ENCODE measurements around the gene SAMD4B. TPM values are rescaled to one million over a fixed set of nuclear protein-coding genes. Genes with fewer than 3 reads are reported as not detected.

The SAMD4B gene
- total and polyA plus RNA-seq, 2 experiments from 2014 or later = 104 to 172 TPM

- H3K27ac ChIP-seq (ENCODE audit: low read depth) = no peak overlapping the region
- no peak for ATAC-seq
- no peaks in the 10 kb centered on the region for H4K20me1 ChIP-seq (replicated peaks; ENCODE audit: insufficient read depth)
- H3K79me2 ChIP-seq (replicated peaks; ENCODE audit: insufficient read depth) = no peaks in the 10 kb centered on the region
- H3K27me3 ChIP-seq (ENCODE audit: insufficient read depth) = no peaks in the 10 kb centered on the region
- Mint-ChIP-seq H3K9me3 (no peaks in the 10 kb centered on the region), H3K4me1 (peaks cover 13% of the 10 kb centered on the region), H3K27ac (no peak overlapping the region), H3K36me3 (ENCODE audit: low read depth) (no peaks in the 10 kb centered on the region), H3K4me3 (no peak overlapping the region), H3K27me3 (ENCODE audit: insufficient read depth, low read depth, poor library complexity) (peaks cover 19% of the 10 kb centered on the region)
- no peak overlapping the region for H3K4me2 ChIP-seq
- peaks cover 11% of the 10 kb centered on the region for H3K4me1 ChIP-seq (ENCODE audit: insufficient read depth)
- no peaks in the 10 kb centered on the region for H3K9me2 ChIP-seq (ENCODE audit: insufficient read depth)
- DNase-seq (ENCODE audit: low spot score) = no peak
- no peaks in the 10 kb centered on the region for H3K36me3 ChIP-seq (ENCODE audit: insufficient read depth)
- H2AFZ ChIP-seq = no peak overlapping the region
- no peaks in the 10 kb centered on the region for H3F3A ChIP-seq (replicated peaks; ENCODE audit: low read depth)
- TF ChIP-seq REST (IDR thresholded peaks at IDR 0.05; ENCODE audit: unreplicated experiment) (no peak), NANOG (IDR thresholded peaks at IDR 0.05; ENCODE audit: borderline replicate concordance) (no peak), EZH2phosphoT487 (IDR thresholded peaks at IDR 0.05; ENCODE audit: unreplicated experiment) (no peak), STAT1 (IDR thresholded peaks at IDR 0.05; ENCODE audit: unreplicated experiment) (no peak), JUNB (IDR thresholded peaks at IDR 0.05; ENCODE audit: unreplicated experiment) (no peak), ZNF114 (CRISPR knock-in tag; IDR thresholded peaks at IDR 0.05) (no peak), CREB1 (CRISPR knock-in tag; IDR thresholded peaks at IDR 0.05; ENCODE audit: low read depth) (no peak), ZNF331 (CRISPR knock-in tag; IDR thresholded peaks at IDR 0.05; ENCODE audit: low read depth) (no peak), EZH2 (IDR thresholded peaks at IDR 0.05; ENCODE audit: low read depth, unreplicated experiment) (no peak), POLR2AphosphoS5 (IDR thresholded peaks at IDR 0.05; ENCODE audit: low read depth) (no peak)
- TF ChIP-seq, protein P1, sequence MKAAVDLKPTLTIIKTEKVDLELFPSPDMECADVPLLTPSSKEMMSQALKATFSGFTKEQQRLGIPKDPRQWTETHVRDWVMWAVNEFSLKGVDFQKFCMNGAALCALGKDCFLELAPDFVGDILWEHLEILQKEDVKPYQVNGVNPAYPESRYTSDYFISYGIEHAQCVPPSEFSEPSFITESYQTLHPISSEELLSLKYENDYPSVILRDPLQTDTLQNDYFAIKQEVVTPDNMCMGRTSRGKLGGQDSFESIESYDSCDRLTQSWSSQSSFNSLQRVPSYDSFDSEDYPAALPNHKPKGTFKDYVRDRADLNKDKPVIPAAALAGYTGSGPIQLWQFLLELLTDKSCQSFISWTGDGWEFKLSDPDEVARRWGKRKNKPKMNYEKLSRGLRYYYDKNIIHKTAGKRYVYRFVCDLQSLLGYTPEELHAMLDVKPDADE (IDR thresholded peaks at IDR 0.05) = no peak
- TF ChIP-seq, protein P2, sequence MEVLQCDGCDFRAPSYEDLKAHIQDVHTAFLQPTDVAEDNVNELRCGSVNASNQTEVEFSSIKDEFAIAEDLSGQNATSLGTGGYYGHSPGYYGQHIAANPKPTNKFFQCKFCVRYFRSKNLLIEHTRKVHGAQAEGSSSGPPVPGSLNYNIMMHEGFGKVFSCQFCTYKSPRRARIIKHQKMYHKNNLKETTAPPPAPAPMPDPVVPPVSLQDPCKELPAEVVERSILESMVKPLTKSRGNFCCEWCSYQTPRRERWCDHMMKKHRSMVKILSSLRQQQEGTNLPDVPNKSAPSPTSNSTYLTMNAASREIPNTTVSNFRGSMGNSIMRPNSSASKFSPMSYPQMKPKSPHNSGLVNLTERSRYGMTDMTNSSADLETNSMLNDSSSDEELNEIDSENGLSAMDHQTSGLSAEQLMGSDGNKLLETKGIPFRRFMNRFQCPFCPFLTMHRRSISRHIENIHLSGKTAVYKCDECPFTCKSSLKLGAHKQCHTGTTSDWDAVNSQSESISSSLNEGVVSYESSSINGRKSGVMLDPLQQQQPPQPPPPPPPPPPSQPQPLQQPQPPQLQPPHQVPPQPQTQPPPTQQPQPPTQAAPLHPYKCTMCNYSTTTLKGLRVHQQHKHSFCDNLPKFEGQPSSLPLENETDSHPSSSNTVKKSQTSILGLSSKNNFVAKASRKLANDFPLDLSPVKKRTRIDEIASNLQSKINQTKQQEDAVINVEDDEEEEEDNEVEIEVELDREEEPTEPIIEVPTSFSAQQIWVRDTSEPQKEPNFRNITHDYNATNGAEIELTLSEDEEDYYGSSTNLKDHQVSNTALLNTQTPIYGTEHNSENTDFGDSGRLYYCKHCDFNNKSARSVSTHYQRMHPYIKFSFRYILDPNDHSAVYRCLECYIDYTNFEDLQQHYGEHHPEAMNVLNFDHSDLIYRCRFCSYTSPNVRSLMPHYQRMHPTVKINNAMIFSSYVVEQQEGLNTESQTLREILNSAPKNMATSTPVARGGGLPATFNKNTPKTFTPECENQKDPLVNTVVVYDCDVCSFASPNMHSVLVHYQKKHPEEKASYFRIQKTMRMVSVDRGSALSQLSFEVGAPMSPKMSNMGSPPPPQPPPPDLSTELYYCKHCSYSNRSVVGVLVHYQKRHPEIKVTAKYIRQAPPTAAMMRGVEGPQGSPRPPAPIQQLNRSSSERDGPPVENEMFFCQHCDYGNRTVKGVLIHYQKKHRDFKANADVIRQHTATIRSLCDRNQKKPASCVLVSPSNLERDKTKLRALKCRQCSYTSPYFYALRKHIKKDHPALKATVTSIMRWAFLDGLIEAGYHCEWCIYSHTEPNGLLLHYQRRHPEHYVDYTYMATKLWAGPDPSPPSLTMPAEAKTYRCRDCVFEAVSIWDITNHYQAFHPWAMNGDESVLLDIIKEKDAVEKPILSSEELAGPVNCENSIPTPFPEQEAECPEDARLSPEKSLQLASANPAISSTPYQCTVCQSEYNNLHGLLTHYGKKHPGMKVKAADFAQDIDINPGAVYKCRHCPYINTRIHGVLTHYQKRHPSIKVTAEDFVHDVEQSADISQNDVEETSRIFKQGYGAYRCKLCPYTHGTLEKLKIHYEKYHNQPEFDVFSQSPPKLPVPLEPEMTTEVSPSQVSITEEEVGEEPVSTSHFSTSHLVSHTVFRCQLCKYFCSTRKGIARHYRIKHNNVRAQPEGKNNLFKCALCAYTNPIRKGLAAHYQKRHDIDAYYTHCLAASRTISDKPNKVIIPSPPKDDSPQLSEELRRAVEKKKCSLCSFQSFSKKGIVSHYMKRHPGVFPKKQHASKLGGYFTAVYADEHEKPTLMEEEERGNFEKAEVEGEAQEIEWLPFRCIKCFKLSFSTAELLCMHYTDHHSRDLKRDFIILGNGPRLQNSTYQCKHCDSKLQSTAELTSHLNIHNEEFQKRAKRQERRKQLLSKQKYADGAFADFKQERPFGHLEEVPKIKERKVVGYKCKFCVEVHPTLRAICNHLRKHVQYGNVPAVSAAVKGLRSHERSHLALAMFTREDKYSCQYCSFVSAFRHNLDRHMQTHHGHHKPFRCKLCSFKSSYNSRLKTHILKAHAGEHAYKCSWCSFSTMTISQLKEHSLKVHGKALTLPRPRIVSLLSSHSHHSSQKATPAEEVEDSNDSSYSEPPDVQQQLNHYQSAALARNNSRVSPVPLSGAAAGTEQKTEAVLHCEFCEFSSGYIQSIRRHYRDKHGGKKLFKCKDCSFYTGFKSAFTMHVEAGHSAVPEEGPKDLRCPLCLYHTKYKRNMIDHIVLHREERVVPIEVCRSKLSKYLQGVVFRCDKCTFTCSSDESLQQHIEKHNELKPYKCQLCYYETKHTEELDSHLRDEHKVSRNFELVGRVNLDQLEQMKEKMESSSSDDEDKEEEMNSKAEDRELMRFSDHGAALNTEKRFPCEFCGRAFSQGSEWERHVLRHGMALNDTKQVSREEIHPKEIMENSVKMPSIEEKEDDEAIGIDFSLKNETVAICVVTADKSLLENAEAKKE (CRISPR knock-in tag; IDR thresholded peaks at IDR 0.05) = no peak
- TF ChIP-seq, protein P3, sequence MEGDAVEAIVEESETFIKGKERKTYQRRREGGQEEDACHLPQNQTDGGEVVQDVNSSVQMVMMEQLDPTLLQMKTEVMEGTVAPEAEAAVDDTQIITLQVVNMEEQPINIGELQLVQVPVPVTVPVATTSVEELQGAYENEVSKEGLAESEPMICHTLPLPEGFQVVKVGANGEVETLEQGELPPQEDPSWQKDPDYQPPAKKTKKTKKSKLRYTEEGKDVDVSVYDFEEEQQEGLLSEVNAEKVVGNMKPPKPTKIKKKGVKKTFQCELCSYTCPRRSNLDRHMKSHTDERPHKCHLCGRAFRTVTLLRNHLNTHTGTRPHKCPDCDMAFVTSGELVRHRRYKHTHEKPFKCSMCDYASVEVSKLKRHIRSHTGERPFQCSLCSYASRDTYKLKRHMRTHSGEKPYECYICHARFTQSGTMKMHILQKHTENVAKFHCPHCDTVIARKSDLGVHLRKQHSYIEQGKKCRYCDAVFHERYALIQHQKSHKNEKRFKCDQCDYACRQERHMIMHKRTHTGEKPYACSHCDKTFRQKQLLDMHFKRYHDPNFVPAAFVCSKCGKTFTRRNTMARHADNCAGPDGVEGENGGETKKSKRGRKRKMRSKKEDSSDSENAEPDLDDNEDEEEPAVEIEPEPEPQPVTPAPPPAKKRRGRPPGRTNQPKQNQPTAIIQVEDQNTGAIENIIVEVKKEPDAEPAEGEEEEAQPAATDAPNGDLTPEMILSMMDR (conservative IDR thresholded peaks at IDR 0.05; ENCODE audit: low read depth in 2 of 2) = no peak
- H3K4me3 ChIP-seq = no peak overlapping the region
Measured at GRCh38 chr19:39329948-39330347, 12.3 kb upstream of the SAMD4B start.

All from GM23338 (cell line).